Stomach (tissue), 19 donors: ENCODE data around the gene ZBTB39. TPM values are rescaled to one million over a fixed set of nuclear protein-coding genes. Genes with fewer than 3 reads are reported as not detected.
"Not testable (repeated sequence)": the region's sequence is repeated elsewhere in the genome, so short reads cannot be mapped to it uniquely, and the experiment has no call there.

Source experiments
- DNase-seq, 2 donors: peaks; one replicate each; pipeline versions ENCODE4 v3.0.0 to v3.0.0-alpha.2; 2013 to 2019
- H3K27ac ChIP-seq, 5 donors: fragments of 200-600 bp in 4 of 5; sonication (generic) in 4 of 5; one replicate each; pipeline ENCODE4 v1.5.1; 2013 to 2019; ENCODE audit warnings: mild to moderate bottlenecking in 1 of 5, moderate library complexity in 1 of 5
- H3K27me3 ChIP-seq, 3 donors: fragments of 200-600 bp; sonication (generic); one replicate each; pipeline ENCODE4 v1.5.1; 2017 to 2019; ENCODE audit warnings: mixed run types in 1 of 3
- H3K36me3 ChIP-seq, 4 donors: fragments of 200-600 bp; sonication (generic); 1 replicate in 3 of 4; 2 replicates in 1 of 4; pipeline ENCODE4 v1.5.1; 2016 to 2019
- H3K4me1 ChIP-seq, 4 donors: fragments of 200-600 bp; sonication (generic); one replicate each; pipeline ENCODE4 v1.5.1; 2016 to 2019
- H3K4me3 ChIP-seq, 4 donors: fragments of 200-600 bp; sonication (generic) in 3 of 4; one replicate each; pipeline ENCODE4 v1.5.1; 2016 to 2019; ENCODE audit warnings: mild to moderate bottlenecking in 1 of 4
- H3K9me3 ChIP-seq, 4 donors: fragments of 200-600 bp; sonication (generic); one replicate each; pipeline ENCODE4 v1.5.1; 2016 to 2019
- EP300 ChIP-seq: sonication (generic); formaldehyde crosslinking; IDR thresholded peaks from one replicate; pipeline ENCODE4 v1.6.1; 2017; ENCODE audit warnings: antibody characterized with exemption
- POLR2A ChIP-seq, 4 donors: fragments of 450-650 bp; IDR thresholded peaks; one replicate each; pipeline ENCODE4 v1.6.1; 2016; ENCODE audit warnings: antibody characterized with exemption in 4 of 4, control low read depth in 2 of 4, mild to moderate bottlenecking in 1 of 4, moderate library complexity in 1 of 4
- POLR2AphosphoS5 ChIP-seq, 3 donors: sonication (generic); formaldehyde crosslinking; IDR thresholded peaks; one replicate each; pipeline ENCODE4 v1.6.1; 2016; ENCODE audit warnings: antibody characterized with exemption in 3 of 3
- WGBS, 5 donors: extraction: QIAGEN DNeasy Blood & Tissue Kit in 3 of 5; methylation state at CpG; one replicate each; pipeline versions ENCODE4 v1.1.5 to v1.1.7; 2013 to 2018; 5-methylcytosine and 5-hydroxymethylcytosine counted together
- intact Hi-C: fragments of 100-400 bp; cut with DNase I; formaldehyde crosslinking; loops from one replicate; pipeline ENCODE4 v1.15.1; 2023; ENCODE audit warnings: low total_unique reads
- long read RNA-seq, 10 donors: transcript quantifications; one replicate each; lab custom pipeline, GENCODE V29; 2026
- polyA plus RNA-seq, 3 donors: library from polyadenylated mRNA; stranded (reverse); fragments of 200-250 nt; gene quantifications; one replicate each; pipeline ENCODE4 v1.2.3, GENCODE V29; 2013
- total RNA-seq, 5 donors: library from RNA; depleted of rRNA; stranded (reverse); fragments of >200 nt; gene quantifications; one replicate each; pipeline versions ENCODE4 v1.1.0 to v1.2.3, GENCODE V29; 2014 to 2016
- TF ChIP-seq, protein P1 (sequence below), 7 experiments: fragments of 450-650 bp in 4 of 7; fragments of 200-600 bp in 3 of 7; sonication (generic) in 3 of 7; IDR thresholded peaks; one replicate each; pipeline ENCODE4 v1.5.1; 2016 to 2019; ENCODE audit warnings: antibody characterized with exemption in 7 of 7, control low read depth in 2 of 7, mild to moderate bottlenecking in 1 of 7
- donor health status: healthy with polysubstance abuse.
- donor health status: Bipolar disorder and iron deficiency.
- donor health status: healthy.

The ZBTB39 gene, protein sequence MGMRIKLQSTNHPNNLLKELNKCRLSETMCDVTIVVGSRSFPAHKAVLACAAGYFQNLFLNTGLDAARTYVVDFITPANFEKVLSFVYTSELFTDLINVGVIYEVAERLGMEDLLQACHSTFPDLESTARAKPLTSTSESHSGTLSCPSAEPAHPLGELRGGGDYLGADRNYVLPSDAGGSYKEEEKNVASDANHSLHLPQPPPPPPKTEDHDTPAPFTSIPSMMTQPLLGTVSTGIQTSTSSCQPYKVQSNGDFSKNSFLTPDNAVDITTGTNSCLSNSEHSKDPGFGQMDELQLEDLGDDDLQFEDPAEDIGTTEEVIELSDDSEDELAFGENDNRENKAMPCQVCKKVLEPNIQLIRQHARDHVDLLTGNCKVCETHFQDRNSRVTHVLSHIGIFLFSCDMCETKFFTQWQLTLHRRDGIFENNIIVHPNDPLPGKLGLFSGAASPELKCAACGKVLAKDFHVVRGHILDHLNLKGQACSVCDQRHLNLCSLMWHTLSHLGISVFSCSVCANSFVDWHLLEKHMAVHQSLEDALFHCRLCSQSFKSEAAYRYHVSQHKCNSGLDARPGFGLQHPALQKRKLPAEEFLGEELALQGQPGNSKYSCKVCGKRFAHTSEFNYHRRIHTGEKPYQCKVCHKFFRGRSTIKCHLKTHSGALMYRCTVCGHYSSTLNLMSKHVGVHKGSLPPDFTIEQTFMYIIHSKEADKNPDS
- total RNA-seq, result 1 to 10 TPM; 3.3 to 7.6 (median 4.9) TPM
- 1 to 10 TPM; 1.2 to 1.7 (median 1.4) TPM for polyA plus RNA-seq
- long read RNA-seq, donor 1, full-length matches to known transcripts, result 1 of 1 reads
- long read RNA-seq, donor 1, partial matches to known transcripts, result 0 of 1 reads
- long read RNA-seq, donor 1, other reads (novel, unspliced or antisense), result 0 of 1 reads
- long read RNA-seq, donor 2, full-length matches to known transcripts, result 2 of 2 reads
- long read RNA-seq, donor 2, partial matches to known transcripts, result 0 of 2 reads
- long read RNA-seq, donor 2, other reads (novel, unspliced or antisense), result 0 of 2 reads
- long read RNA-seq, donor 3, result 0 reads
- long read RNA-seq, donor 4, result 0 reads
- long read RNA-seq, donor 5, full-length matches to known transcripts, result 4 of 4 reads
- long read RNA-seq, donor 5, partial matches to known transcripts, result 0 of 4 reads
- long read RNA-seq, donor 5, other reads (novel, unspliced or antisense), result 0 of 4 reads
- long read RNA-seq, donor 6, full-length matches to known transcripts, result 4 of 4 reads
- long read RNA-seq, donor 6, partial matches to known transcripts, result 0 of 4 reads
- long read RNA-seq, donor 6, other reads (novel, unspliced or antisense), result 0 of 4 reads
- long read RNA-seq, donor 7, full-length matches to known transcripts, result 1 of 1 reads
- long read RNA-seq, donor 7, partial matches to known transcripts, result 0 of 1 reads
- long read RNA-seq, donor 7, other reads (novel, unspliced or antisense), result 0 of 1 reads
- long read RNA-seq, donor 8, result 0 reads
- long read RNA-seq, donor 9, full-length matches to known transcripts, result 1 of 1 reads
- long read RNA-seq, donor 9, partial matches to known transcripts, result 0 of 1 reads
- long read RNA-seq, donor 9, other reads (novel, unspliced or antisense), result 0 of 1 reads
- long read RNA-seq, donor 10, result 0 reads

DNA sequence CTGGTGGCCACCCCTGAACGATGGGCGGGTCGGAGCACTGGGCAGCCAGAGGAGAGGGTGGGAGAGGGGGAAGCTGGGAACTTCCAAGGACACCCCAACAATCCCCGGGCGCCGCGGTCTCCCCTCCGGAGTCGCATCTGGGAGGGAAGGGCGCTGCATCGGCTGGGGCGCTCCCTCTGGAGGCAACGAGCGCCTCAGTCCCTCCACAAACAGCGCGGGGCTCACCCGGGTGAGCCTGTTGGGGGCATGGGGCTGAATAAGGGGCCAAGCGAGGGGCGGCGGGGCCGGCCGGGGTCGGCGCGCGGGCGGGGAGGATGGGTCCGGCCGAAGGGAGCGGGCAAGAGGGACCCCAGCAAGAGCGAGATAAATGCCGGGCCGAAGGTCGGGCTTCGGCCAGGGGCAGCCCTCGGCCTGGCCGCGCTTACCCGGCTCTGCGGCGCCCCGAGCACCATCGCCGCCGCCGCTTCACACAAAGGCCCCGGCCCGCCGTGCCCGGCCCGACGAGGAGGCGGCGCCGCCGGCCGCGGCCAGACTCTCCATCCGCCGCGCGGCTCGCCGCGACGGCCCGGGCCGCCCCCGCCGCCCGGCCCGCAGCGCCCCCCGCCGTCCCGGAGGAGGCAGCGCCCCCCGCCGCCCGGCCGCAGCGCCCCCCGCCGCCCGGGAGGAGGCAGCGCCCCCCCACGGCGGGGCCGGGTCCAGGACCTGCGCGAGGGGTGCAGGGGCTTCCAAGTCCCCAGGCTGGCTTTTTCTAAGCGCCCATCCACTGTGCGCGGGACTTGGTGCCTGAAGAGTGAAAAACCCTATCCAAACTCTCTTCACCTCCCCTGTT is at the start of gene ZBTB39:
ZBTB39 (minus strand) TSS at position 567 of the 829 bp plus-strand sequence. CDS start 1,629 bp downstream, outside the sequence.
- Histone ChIP-seq H3K27me3 (no peaks in the 10 kb centered on the region), H3K9me3 (no peaks in the 10 kb centered on the region), H3K4me1 (peaks cover 19 to 53% (median 39%) of the 10 kb centered on the region in 4 donors), H3K27ac (peak within 1 kb of the TSS; percentile 74 to 88 (median 84)), H3K36me3 (peaks cover 25 to 35% (median 32%) of the 10 kb centered on the region in 4 donors), H3K4me3 (peak within 1 kb of the TSS; percentile 92 to 98 (median 97))
- peak; percentile 67 to 87 for DNase-seq
- intact Hi-C loops, result loop anchor here (5.0 kb wide), 1 partner anchor 56 kb away; no protein-coding TSS in a partner anchor
- 0 to 2% (median 1%) methylated on average over 8 to 94 of the region's 94 CpGs for WGBS, 5 donors
- TF ChIP-seq, protein P1, sequence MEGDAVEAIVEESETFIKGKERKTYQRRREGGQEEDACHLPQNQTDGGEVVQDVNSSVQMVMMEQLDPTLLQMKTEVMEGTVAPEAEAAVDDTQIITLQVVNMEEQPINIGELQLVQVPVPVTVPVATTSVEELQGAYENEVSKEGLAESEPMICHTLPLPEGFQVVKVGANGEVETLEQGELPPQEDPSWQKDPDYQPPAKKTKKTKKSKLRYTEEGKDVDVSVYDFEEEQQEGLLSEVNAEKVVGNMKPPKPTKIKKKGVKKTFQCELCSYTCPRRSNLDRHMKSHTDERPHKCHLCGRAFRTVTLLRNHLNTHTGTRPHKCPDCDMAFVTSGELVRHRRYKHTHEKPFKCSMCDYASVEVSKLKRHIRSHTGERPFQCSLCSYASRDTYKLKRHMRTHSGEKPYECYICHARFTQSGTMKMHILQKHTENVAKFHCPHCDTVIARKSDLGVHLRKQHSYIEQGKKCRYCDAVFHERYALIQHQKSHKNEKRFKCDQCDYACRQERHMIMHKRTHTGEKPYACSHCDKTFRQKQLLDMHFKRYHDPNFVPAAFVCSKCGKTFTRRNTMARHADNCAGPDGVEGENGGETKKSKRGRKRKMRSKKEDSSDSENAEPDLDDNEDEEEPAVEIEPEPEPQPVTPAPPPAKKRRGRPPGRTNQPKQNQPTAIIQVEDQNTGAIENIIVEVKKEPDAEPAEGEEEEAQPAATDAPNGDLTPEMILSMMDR (IDR thresholded peaks at IDR 0.05), result peak in 3 of 7 experiments; percentile 29 to 71 (median 56)
- TF ChIP-seq POLR2A (IDR thresholded peaks at IDR 0.05) (no peak), EP300 (no peak), POLR2AphosphoS5 (IDR thresholded peaks at IDR 0.05) (no peak)

DNA sequence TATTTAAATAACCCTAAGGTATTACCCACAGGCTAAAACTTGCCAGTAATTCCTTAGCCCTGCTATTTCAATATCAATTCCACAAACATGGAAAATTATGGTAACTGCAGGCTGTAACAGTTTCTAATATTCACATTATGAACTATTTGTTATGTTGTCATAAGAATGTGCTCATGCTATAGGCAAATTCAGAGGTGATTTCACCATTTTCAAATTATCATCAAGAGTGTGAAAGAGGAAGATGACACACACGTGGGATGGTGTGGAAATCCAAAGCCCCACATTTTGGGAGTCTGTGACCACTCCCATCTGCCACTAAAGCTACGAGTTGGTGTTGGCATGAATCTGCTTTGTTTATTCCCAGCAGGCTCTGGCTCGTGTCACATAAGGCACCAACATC is 49.5 kb upstream of the ZBTB39 start:
- TF ChIP-seq EP300, result no peak
- TF ChIP-seq, protein P1 (IDR thresholded peaks at IDR 0.05), result no peak
- TF ChIP-seq POLR2A (IDR thresholded peaks at IDR 0.05), result no peak
- TF ChIP-seq POLR2AphosphoS5 (IDR thresholded peaks at IDR 0.05), result no peak
- Histone ChIP-seq H3K36me3 (peaks cover 10 to 37% (median 32%) of the 10 kb centered on the region in 4 donors), H3K27ac (peak overlapping the region in 4 of 5 donors; percentile 1 to 57 (median 35)), H3K4me1 (peaks cover 0 to 10% (median 2%) of the 10 kb centered on the region in 4 donors), H3K27me3 (no peaks in the 10 kb centered on the region), H3K9me3 (no peaks in the 10 kb centered on the region), H3K4me3 (no peak overlapping the region)
- intact Hi-C loops, result no loop called here
- no peak for DNase-seq
- 57 to 64% (median 62%) methylated on average over 3 of the region's 3 CpGs for WGBS, 5 donors

DNA sequence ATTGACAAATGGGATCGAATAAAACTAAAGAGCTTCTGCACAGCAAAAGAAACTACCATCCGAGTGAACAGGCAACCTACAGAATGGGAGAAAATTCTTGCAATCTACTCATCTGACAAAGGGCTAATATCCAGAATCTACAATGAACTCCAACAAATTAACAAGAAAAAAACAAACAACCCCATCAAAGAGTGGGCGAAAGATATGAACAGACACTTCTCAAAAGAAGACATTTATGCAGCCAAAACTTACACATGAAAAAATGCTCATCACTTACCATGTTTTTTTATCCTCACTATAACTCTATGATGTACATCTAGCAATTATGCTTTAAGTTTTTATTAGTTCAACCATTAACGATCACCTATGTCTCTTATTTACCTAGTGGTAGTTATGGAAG is 47.6 kb upstream of the ZBTB39 start:
- H3K27me3 ChIP-seq, intact Hi-C loops, H3K4me3 ChIP-seq, H3K9me3 ChIP-seq, H3K27ac ChIP-seq, DNase-seq: not testable (repeated sequence)
- Histone ChIP-seq H3K4me1 (peaks cover 0 to 16% (median 7%) of the 10 kb centered on the region in 4 donors), H3K36me3 (peaks cover 0 to 19% (median 15%) of the 10 kb centered on the region in 4 donors)
- 92 to 99% (median 95%) methylated on average over 4 of the region's 4 CpGs for WGBS, 5 donors

DNA sequence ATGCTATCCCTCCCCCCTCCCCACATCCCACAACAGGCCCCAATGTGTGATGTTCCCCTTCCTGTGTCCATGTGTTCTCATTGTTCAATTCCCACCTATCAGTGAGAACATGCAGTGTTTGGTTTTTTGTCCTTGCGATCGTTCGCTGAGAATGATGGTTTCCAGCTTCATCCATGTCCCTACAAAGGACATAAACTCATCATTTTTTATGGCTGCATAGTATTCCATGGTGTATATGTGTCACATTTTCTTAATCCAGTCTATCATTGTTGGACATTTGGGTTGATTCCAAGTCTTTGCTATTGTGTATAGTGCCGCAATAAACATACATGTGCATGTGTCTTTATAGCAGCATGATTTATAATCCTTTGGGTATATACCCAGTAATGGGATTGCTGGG is 46.8 kb upstream of the ZBTB39 start:
- H3K4me3 ChIP-seq, DNase-seq, H3K9me3 ChIP-seq, H3K27me3 ChIP-seq, intact Hi-C loops, H3K27ac ChIP-seq: not testable (repeated sequence)
- WGBS, 5 donors, result 90 to 99% (median 97%) methylated on average over 4 of the region's 4 CpGs
- peaks cover 0 to 12% (median 8%) of the 10 kb centered on the region in 4 donors for H3K36me3 ChIP-seq
- H3K4me1 ChIP-seq, result peaks cover 4 to 23% (median 6%) of the 10 kb centered on the region in 4 donors
